HG02970 (cell line): Measurements from ENCODE around the gene STIM2.
A peak's percentile ranks its signal among the peaks of the same experiment; 100 is the strongest.
"Not testable (repeated sequence)": the region's sequence is repeated elsewhere in the genome, so short reads cannot be mapped to it uniquely, and the experiment has no call there.

Experiments
- ATAC-seq: cut with Tn5 transposase; IDR thresholded peaks from one replicate; pipeline ENCODE4 v1.9.1; 2021; ENCODE audit warnings: mild to moderate bottlenecking, moderate library complexity, moderate number of reproducible peaks; ENCODE audit not compliant: unreplicated experiment, low FRiP score

STIM2 gene

DNA sequence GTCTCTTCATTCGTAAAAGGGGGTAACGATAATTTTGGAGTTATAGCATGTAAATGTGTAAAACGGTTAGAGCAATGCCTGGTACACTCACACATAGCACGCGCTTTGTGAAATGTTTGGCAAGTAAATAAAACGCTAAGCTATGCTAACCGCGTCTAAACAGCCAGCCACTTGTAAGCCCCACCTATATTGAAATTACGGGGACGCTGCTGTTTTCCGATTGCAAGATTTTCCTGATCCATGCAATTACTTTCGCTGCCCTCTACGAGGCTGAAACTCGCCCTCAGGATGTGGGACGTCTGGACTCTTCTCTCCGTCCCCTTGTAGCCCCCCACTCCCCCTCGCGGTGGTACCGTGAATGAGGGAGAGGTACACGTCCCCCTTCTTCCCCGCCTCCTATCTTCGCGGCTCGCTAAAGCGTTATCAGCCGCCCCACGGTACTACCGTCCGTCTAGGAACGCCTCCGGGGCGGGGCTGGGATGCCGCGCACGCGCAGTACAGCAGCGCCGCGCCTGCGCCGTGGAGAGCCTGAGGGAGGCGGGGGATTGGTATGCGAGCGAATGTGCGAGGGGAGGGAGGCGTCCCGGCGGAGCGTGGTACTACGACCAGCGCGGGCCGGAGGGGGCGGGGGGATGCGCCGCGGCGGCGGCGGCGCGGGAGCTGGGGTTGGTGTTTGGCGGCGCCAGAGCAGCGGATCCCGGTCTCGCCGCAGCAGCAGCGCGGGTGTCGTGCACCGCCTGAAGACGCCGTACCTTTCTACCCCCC lies at the start of gene STIM2:
TSS of gene STIM2 (plus strand) at position 685 of the 765 bp plus-strand sequence.
- ATAC-seq, result peak; percentile 57

DNA sequence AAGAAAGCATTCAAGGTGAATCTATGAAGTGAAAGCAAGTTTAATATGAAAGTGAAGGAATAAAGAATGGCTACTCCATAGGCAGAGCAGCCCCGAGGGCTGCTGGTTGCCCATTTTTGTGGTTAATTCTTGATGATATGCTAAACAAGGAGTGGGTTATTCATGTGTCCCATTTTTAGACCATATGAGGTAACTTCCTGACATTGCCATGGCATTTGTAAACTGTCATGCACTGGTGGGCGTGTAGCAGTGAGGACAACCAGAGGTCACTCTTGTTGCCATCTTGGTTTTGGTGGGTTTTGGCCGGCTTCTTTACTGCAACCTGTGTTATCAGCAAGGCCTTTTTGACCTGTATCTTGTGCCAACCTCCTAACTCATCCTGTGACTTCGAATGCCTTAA lies 49.1 kb upstream of the STIM2 start:
- ATAC-seq, result not testable (repeated sequence)

DNA sequence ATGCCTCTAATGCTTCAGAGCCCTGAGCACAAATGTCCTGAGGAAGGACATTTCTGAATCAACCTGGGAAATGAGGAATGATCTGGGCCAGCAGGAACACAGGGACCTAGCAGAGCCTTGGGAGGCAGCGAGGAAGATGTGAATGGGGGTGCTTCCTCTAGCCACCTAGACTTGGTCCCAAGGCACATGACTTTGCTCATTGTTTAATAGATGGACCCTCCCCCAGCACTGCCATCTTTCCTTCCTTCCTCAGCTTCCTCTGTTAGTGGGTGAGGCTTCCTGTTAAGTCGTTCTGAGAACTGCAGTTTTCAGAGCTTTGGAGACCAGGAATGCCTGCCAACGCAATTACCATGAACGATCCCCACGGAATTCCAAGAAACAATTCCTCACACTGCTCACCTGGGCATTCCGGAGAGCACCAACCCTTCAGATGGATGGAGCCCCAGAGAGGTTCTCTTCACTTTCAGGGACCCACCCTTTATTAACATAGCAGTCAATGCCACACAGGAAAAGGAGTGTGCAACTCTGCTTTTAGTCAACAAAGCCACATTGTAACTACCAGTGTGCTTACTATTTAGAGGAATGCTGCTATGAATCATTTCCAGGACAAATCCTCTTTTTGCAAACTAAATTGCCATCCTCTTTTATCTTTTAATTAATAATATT lies 48.5 kb upstream of the STIM2 start:
- ATAC-seq, result no peak

DNA sequence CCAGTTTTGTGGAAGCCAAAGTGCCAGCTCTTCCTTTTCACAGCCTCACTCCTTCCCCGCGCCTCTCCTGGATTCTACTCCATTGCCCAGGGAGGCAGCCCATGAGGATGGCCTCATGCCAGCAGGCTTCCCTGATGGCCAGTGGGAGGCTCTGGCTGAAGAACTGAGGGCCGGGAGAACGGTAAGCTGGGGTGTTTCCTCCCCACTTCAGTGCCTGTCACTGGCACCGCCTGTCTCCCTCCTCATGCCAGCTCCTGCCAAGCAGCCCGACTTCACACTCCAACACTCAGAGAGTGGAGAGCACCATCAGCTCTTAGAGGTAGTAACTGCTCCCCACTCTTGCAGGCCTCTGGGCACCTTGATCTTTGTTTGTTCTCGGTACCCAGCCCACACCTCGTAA lies 46.9 kb upstream of the STIM2 start:
- ATAC-seq, result no peak

DNA sequence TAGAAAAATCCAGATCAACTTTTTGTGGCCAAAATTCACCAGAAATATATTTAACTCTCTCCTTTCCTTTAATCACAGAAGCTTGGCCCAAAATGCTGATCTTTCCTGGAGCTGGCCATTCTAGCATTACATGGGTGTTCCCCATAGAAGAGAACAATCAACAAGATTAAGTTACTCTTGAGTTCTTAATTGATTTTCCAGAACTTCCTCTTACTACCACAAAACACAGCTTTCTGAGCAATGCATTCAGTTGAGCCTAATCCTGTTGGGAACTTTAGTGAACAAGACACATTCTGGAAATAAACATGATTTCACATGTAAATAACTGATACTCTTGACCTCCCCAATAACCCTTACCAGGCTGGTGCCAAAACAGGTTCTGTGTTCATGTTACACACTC lies 45.4 kb upstream of the STIM2 start:
- no peak for ATAC-seq

DNA sequence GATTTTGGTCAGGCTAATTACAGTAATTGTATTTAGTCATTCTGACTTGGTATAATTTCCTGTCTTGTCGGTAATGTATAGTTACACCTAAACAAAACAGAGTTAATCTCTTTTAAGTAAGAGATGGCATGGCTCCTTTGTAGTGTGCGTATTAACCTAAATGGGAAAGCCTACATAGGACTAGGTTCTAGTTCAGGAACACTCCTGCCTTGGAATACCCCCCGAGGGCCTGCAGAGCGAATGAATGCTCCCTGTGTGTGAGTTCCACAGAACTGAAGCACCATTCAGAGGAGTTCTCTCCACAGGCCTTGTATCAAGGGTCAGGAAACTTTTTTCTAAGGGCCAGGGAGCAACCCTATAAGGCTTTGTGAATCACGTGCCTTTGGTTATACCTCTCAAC lies 44.9 kb upstream of the STIM2 start:
- ATAC-seq, result no peak

DNA sequence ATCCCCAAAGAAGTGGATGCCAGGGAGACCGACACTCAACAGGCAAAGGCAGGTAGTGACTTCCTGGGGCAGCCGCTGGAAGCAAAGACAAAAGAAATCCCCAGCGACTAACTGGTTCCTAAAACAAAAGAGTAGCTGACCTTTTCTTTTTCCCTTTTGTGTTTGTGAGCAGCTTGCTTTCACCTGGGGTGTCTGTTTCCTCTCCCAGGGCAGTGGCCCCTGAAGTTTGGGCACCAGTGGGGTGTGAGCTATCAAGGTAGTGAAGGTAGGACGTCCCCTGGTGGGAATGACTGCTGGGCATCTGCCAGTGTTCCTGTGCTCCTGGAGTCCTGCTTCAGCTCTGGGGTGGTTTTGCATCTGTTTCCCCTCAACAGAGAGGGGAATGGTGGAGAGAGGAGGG lies 41.6 kb upstream of the STIM2 start:
- ATAC-seq, result no peak

DNA sequence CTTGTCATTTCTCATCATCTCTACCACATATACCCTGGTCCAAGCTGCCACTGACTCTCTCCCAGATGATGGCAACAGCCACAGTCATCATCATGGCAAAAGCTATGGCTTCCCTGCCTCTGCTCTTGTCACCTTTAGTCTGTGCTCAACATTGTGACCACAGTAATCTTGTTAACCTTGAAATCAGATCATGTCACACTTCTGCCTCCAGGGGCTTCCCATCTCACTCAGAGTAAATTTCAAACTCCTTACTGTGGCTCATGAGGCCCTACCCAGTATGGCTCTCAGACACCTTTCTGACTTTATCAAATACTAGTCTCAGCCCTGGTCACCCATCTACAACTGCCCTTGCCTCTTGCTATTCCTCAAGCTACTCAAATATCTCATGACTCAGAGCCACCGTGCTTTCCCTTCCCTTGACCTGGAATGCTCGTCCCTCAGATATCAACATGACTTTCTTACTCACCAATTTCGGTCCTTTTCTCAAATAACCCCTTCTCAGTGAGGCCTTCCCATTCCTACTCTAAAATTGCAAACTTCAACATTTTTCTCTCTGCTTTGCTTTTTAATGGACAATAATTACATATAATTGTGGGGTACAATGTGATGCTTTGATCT lies 41.1 kb upstream of the STIM2 start:
- ATAC-seq, result no peak

DNA sequence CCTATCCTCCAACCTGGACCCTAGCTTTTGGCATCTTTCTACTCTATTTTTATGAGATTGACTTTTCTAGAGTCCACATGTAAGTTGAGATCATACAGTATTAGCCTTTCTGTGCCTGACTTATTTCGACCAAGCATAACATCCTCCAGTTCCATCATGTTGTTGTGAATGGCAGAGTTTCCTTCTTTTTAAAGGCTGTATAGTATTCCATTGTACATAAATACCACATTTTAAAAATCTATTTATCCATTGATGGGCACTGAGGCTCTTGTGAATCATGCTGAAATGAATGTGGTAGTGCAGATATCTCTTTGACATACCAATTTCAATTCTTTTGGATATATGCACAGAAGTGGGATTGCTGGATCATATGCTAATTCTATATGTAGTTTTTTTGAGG lies 40.3 kb upstream of the STIM2 start:
- no peak for ATAC-seq

DNA sequence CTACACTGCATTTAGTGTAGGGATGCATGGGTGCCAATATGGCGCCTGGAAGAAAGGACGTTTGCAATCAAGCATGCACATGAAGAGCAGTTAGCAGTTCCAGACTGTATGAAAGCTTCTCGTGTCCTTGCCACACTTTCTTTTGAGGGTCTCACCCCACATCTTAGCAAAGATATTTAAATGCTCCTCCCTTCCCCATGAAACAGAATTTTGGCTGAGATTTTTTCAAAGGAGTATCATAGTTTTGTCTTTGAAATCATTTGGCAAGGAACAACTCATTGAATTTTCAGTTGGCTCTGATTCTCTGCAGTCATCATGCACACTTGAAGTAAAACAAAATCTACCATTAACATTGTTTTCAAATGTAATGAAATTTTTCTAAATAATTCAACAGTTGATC lies 39.6 kb upstream of the STIM2 start:
- no peak for ATAC-seq

DNA sequence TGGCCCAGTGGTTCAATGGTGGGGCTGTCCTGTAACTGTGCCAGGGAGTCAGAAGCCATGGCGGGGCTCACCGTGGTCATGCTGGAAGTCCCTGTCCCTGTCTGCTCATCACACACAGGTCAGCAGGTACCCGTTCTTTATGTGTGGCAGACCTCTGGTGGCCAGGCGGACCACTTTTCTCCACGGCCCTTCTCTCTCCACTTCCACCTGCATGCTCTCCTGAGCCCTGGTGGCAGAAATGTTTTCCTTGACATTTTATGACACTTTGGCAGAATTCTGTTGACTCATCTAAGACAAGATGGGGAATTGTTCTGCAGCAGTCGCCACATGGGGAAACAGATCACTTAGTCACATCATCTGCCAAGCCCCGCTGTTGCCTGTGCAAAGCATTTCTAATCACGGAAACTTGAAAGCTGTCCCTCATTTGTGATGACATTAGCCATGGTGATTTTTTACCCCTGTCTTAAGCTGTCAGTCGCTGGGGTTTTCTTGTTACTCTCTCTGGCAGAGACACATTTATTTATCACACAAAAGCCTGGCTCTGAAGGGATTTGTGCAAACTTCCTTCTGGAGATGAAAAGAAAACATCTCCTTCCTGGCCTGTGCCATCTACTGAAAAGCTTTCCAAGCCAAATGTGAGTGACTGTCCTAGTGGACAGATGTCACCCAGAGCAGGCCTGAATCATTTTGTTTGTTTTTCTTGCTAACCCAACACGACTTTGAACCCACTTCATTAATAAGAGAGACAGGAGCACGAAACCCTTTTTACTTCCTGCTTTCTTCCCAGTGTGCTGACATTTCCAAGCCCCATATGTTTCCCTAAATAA lies 38.8 kb upstream of the STIM2 start:
- no peak for ATAC-seq

DNA sequence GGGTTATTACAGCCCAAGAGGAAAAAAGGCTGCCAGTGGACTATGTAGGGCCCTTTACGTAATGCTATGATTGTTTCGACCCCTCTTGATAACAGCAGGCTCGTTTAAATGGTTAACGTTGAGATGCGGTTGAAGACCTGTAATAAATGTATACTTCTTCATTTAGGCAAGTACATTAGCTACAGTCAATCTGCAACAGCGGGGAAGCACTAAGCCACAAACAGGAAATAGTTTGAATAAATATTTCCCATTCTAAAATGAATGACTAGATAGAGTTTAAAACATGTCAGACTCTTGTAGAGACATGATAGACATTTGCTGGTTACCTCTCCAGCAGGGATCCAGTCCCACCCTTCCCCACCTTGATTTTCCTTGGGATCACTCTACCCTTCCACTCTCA lies 38.1 kb upstream of the STIM2 start:
- peak; percentile 45 for ATAC-seq

DNA sequence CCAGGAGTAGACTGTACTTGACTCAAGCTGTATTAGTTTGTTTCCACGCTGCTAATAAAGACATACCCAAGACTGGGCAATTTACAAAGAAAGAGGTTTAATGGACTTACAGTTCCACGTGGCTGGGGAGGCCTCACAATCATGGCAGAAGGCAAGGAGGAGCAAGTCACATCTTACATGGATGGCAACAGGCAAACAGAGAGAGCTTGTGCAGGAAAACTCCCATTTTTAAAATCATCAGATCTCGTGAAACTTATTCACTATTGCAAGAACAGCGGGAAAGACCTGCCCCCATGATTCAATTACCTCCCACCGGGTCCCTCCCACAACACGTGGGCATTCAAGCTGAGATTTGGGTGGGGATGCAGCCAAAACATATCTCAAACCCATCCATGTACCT lies 37.7 kb upstream of the STIM2 start:
- ATAC-seq, result not testable (repeated sequence)

DNA sequence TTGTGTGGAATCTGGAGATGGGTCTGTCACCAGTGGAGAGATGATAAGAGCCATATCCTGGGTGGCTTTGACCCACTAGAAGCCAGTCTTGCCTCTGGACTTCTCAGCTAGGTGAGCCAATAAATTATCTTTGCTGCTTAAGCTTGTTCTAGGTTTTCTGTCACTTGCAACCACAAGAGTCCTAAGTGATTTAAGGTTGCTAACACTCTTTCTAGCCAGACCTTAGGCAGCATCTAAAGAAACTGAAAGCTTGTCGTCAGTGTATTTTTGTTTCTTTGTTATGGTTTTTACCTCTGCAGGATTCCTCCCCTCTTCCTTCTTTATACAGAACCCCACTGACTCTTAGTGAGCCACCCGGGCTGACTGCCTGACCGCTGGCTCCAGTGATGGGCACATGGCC lies 37.1 kb upstream of the STIM2 start:
- no peak for ATAC-seq

DNA sequence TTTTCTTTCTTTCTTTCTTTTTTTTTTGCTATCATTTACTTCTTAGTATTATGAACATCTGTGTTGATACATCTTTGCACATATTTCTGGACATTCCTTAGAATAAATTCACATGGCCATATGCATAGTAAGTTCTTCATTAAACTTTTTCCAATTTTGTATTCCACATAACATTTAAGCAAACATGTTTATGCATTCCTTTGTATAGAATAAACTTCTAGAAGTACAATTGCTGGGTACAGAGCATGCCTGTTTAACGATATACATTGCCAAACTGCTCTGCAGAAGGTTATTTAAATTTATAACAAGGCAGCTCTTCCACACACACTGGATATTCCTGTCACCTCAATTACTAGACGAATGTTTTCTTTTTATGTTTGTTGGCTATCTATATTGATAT lies 36.0 kb upstream of the STIM2 start:
- no peak for ATAC-seq

DNA sequence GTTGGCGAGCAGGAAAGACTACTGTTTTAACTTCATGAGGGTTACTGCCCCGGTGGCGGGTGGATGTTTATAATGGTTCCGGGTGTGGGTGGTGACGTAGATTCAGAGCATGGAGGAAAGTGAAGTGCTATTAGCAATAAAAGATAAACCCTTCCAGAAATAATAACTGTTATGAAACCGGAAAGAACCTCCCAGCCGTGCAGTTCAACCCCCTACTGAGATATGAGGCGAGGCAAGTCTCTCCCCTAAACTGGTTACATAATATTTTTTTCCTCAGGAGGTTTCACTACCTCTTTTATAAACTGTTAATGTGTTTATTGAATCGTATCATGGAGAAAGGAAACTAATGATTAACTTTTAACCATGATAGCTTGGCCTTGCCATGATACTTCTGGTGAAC lies 33.9 kb upstream of the STIM2 start:
- ATAC-seq, result peak; percentile 88

DNA sequence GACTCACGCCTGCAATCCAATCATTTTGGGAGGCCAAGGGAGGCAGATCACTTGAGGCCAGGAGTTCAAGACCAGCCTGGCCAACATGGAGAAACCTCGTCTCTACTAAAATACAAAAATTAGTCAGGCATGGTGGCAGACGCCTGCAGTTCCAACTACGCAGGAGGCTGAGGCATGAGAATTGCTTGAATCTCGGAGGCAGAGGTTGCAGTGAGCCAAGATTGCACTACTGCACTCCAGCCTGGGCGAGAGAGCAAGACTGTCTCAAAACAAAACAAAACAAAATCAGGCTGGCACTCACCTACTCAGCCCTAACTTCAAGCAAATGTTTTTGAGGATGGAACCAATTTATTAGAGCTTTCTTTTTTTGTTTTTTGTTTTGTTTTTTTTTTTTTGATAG lies 33.3 kb upstream of the STIM2 start:
- not testable (repeated sequence) for ATAC-seq

DNA sequence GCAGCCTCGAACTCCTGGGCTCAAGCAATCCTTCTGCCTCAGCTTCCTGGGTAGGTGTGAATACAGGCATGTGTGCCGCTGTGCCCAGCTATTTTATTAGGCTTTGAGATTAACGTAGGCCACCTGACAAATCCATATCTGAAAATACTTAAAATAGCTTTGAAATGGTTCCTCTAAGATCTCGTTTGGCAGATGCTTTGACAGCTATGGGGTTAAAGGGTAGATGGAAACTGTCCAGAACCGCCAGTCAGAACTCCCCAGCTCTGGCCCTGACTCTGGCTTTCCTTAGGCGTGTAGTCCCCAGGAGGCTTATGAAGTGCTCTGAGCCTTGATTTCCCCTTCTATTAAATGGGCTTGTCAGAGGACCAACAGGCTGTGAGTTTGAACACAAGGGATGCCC lies 32.8 kb upstream of the STIM2 start:
- ATAC-seq, result no peak

DNA sequence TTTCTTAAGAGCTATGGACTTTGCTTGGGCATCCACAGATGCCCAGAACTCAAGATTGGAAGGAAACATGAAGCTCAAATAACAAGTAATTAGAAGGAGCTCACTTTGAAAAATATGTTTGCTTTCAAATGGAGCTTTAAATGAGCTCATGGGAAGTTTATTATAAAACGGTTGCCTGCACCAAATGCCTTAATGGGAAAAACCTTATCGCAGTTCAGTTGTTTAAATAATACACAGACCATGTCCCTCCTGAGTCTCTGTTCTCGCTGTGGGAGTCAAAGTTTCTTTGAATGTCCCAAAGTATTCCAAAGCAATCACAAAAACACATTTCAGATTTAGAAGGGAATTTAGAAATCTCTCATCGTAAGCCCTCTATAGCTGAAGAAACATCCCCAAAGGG lies 31.6 kb upstream of the STIM2 start:
- ATAC-seq, result no peak

DNA sequence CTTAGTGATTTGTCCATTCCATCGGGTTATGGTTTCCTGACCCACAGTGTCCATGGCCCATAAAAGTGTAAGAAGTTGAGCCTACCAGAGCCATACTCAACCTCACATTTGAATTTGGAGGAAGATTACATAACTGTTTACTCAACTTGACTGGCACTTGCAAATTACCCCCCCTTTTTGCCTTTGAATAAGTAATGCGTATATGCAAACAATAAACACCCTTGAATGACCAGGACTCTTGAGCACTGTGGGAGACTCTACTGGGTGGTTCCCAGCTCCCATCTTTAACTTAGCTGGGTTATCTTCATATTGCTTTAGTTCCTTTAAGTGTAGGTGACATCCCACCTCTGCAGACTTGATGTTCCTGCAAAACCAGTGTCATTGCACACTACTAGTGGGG lies 30.6 kb upstream of the STIM2 start:
- no peak for ATAC-seq

DNA sequence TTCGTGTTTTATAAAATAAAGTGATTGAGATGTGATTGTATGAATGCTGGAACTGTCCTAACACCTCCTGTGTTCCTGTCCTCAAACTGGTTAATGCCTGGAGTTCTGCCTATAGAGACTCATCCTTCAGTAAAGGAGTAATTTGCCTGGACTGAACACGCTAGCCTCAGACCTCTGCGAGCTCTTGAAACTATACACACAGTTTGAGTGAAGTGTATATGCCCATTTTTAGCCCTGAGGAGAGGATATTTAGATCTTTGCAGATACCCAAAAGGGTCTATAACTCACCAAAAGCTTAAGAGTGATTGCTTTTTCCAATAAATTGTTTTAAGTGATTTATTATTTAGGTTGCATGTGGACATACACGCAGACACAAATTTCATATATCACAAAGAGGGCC lies 29.9 kb upstream of the STIM2 start:
- ATAC-seq, result no peak
